HG02571 (cell line): ENCODE data around the gene LSM7.
"Not testable (repeated sequence)": the region's sequence is repeated elsewhere in the genome, so short reads cannot be mapped to it uniquely, and the experiment has no call there.

Experiments
- ATAC-seq: cut with Tn5 transposase; IDR thresholded peaks from one replicate; pipeline ENCODE4 v1.9.1; 2021; ENCODE audit warnings: mild to moderate bottlenecking, moderate library complexity; ENCODE audit not compliant: unreplicated experiment

LSM7 gene

GRCh38 chr19:2355168-2356035 is 27.0 kb upstream of the LSM7 start:
- no peak for ATAC-seq

GRCh38 chr19:2354670-2355069 is 26.3 kb upstream of the LSM7 start:
- ATAC-seq = no peak

- no peak for ATAC-seq
These were observed 25.7 kb upstream of the LSM7 start for GRCh38 chr19:2353887-2354592.

GRCh38 chr19:2353159-2353886 is 24.9 kb upstream of the LSM7 start:
- ATAC-seq = no peak

- no peak for ATAC-seq
These were observed 23.7 kb upstream of the LSM7 start for GRCh38 chr19:2352121-2352520.

- ATAC-seq = no peak
These were observed 23.2 kb upstream of the LSM7 start for GRCh38 chr19:2351591-2351990.

- no peak for ATAC-seq
These were observed 22.3 kb upstream of the LSM7 start for GRCh38 chr19:2350656-2351055.

- ATAC-seq = not testable (repeated sequence)
These were observed 21.4 kb upstream of the LSM7 start for GRCh38 chr19:2349818-2350217.

- ATAC-seq = no peak
These were observed 17.6 kb upstream of the LSM7 start for GRCh38 chr19:2345794-2346663.

- no peak for ATAC-seq
These were observed 16.7 kb upstream of the LSM7 start for GRCh38 chr19:2345076-2345475.

- no peak for ATAC-seq
These were observed 16.0 kb upstream of the LSM7 start for GRCh38 chr19:2344381-2344870.

- ATAC-seq = no peak
These were observed 15.1 kb upstream of the LSM7 start for GRCh38 chr19:2343289-2343982.

GRCh38 chr19:2342656-2343288 is 14.4 kb upstream of the LSM7 start:
- no peak for ATAC-seq

GRCh38 chr19:2341982-2342381 is 13.6 kb upstream of the LSM7 start:
- ATAC-seq = no peak

GRCh38 chr19:2341244-2341751 is 12.9 kb upstream of the LSM7 start:
- ATAC-seq = no peak

- no peak for ATAC-seq
These were observed 12.3 kb upstream of the LSM7 start for GRCh38 chr19:2340496-2341243.

GRCh38 chr19:2339644-2340310 is 11.4 kb upstream of the LSM7 start:
- no peak for ATAC-seq
